Left forelimb (tissue), 1 donor: ENCODE results near the gene DGKH.
A peak's percentile ranks its signal among the peaks of the same experiment; 100 is the strongest.

ENCODE experiments used
- DNase-seq: peaks from one replicate; pipeline ENCODE4 v3.0.0-alpha.2; 2018; ENCODE audit warnings: low spot score

DGKH gene, protein sequence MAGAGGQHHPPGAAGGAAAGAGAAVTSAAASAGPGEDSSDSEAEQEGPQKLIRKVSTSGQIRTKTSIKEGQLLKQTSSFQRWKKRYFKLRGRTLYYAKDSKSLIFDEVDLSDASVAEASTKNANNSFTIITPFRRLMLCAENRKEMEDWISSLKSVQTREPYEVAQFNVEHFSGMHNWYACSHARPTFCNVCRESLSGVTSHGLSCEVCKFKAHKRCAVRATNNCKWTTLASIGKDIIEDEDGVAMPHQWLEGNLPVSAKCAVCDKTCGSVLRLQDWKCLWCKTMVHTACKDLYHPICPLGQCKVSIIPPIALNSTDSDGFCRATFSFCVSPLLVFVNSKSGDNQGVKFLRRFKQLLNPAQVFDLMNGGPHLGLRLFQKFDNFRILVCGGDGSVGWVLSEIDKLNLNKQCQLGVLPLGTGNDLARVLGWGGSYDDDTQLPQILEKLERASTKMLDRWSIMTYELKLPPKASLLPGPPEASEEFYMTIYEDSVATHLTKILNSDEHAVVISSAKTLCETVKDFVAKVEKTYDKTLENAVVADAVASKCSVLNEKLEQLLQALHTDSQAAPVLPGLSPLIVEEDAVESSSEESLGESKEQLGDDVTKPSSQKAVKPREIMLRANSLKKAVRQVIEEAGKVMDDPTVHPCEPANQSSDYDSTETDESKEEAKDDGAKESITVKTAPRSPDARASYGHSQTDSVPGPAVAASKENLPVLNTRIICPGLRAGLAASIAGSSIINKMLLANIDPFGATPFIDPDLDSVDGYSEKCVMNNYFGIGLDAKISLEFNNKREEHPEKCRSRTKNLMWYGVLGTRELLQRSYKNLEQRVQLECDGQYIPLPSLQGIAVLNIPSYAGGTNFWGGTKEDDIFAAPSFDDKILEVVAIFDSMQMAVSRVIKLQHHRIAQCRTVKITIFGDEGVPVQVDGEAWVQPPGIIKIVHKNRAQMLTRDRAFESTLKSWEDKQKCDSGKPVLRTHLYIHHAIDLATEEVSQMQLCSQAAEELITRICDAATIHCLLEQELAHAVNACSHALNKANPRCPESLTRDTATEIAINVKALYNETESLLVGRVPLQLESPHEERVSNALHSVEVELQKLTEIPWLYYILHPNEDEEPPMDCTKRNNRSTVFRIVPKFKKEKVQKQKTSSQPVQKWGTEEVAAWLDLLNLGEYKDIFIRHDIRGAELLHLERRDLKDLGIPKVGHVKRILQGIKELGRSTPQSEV

DNA sequence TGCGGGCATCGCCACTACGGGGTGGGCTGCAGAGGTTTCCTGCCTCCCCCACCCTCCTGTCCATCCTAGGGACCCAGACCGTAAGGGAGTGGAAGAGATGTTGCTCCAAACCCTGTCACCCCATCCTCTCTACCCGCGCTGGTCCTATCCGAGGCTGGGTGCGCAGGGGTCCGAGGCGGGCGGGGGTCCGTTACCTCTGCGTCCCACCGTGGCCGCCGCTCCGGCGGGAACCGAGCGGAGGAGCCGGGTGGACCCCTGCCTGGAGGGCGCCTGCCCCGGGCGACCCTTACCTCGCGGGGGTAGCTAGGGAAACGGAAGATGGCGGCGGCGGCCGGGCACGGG lies at the start of gene DGKH:
Gene DGKH (plus strand): TSS at position 307 of the 342 bp plus-strand sequence. CDS start 126 bp downstream, outside the sequence.
- DNase-seq: peak; percentile 68

DNA sequence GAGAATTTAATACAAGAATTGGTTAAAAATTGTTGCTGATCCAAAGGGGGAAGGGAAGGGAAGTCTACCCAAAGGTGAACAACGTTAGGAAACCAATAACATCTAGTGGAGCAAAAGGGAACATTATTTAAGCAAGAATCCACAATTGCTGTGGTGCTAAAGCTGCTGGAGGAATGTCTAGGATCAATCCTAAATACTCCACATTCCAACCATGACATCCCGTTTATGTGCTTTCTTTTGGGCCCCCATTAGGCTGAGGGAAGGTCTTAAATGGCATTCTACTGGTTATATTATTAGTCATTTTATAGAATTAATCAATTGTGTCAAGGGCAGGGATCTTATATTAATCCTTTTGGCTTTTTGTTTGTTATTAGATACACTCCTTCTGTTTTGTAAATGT lies 47.6 kb upstream of the DGKH start:
- DNase-seq: no peak

DNA sequence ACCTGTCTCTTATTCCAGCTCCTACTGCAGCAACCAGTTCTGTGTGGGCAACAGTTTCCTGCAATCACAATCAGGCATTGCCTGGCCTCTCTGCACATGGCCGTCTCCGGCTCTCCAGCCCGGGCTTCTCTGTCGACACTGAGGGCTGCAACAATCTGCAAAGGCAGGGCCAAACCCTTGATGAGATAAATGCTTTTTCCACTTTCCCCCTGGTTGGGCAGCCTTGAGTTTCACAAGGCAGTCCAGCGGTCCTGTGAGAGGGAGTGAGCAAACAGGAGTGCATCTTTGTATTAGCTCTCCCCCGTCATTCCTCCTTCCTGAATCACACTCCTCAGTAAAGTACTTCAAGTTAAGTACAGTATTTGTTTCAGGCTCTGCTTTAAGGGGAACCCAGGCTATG lies 46.9 kb upstream of the DGKH start:
- no peak for DNase-seq

DNA sequence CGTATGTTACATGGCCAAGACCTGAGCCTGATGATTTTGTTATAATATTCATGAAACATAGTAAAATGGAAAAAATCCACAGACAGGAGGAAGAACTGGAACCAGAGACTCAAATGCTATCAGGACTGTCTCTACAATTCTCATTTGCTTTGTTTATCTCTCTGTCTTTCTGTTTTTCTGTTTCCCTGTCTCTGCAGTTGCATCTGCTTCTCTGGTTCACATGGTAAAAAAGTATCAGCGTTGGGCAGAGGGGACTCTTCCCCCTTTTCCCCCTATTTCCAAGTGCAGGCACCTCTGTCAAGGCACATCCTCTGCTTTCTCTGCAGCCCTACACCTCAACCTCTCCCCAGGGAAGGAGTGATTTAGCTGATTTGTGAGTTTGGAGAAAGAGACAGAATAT lies 46.4 kb upstream of the DGKH start:
- DNase-seq: no peak

DNA sequence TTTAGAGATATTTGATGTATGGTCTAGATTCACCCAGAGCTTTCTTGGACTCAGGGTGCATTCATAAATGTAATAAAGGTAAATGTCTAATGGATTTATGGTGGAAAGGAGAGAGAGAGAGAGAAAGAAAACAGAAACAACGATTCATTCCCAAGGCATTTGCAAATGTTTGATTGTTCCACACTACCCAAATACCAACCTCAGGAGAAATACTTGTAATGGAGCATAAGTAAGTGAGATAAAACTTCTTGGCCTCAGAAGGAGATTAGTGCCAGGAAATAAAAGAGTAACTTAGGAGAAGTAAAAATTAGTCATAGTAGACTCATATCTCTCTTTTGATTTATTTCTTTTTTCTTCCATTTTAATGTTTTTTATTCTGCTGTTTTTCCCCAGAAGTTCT lies 40.6 kb upstream of the DGKH start:
- DNase-seq: no peak

DNA sequence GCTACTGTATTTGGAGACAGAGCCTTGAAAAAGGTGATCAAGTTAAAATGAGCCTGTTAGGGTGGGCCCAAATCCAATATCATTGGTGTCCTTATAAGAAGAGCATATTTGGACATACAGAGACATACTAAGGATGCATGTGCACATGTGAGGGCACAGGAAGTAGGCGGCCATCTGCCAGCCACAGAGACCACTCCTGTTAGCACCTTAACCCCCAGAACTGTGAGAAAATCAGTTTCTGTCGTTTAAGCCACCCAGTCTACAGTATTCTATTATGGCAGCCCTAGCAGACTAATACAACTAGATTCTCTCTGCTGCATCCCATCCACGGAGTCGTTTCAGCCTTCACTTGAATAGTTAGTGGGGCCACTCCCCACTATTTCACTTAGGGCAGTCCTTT lies 39.4 kb upstream of the DGKH start:
- no peak for DNase-seq

DNA sequence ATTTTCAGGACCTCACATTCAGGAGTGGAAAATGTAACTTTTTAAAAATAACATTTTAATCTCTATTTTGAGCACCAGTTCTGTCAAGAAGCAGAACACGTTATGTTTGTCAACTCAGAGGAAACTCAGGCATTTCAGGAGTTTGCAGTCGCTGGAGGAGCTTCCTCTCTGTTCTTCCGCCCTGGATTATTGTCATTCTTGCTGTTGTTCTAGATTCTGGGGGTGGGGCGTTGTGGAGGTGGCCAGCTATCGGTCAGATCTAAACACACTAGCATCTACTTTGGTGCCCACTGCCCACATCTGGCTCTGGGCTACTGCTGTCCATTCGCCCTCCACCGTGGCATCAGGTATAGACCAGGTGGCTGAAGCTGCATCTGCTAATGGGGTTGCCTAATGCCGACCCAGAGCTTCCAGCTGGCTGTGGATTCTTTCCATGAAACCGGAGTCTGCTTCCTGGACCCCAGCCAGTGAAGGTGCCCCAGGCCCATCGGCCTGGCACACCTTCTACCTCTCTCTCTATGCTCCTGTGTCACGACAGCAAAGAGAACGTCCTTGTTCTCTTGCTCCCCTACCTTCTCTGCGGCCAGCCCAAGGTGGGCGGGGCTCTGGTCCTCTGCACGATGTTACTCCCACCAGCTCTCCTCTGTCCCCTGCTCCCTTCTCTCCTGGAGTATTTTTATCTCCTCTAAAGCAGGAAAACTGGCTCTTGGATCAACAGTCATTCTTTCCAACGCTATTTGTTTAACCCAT lies 36.7 kb upstream of the DGKH start:
- no peak for DNase-seq

DNA sequence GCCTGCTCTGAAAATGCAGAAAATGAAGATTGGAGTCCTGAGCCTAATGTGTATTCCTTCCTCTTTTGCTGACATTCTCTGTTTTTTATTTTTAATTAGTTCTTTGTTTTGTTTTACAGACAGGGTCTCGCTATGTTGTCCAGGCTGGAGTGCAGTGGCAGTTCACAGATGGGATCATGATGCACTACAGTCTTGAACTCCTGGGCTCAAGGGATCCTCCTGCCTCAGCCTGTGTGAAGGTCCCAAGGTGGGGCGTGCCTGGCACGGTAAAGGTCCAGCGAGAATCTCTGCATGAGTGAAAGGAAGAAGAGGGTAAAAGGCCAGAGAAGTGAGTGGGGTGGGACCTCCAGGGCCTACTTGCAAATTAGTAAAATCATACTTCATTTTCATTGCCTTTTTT lies 34.3 kb upstream of the DGKH start:
- DNase-seq: no peak

DNA sequence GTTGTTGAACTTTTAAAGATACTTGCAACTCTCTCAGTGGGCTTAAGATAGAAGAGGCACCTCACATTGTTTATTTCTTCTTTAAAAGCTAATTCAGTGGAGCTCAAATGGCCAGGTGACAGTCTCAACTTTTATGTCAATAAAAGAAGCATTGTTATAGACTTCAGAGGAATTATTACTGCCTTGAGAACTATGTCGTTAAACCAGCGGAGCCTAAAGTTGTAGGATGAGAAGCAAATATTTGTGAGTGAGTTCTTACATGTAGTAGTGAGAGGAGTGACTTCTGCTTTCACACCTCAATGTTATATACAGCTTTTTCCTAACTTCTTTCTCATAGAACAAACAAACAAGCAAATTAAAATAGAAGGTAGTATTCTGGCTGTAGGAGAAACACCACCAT lies 31.2 kb upstream of the DGKH start:
- DNase-seq: no peak

DNA sequence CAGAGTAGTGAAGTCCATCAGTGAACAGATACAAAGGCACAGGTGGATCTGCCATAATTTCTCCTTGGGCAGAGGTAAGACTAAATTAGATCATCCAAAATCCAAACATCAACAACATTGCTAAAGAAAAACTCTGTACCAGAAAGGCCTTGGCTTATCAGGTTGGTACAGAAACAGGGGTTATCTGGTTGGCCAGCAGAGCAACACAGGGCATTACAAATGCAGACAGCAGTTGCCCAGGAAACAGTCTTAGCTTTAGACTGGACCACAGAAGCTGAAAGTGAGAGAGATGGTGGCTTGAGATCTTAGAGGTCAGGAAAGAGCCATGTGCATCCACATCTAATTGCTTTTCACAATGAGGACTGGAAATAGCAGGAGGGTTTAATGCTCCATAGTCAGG lies 26.6 kb upstream of the DGKH start:
- no peak for DNase-seq

DNA sequence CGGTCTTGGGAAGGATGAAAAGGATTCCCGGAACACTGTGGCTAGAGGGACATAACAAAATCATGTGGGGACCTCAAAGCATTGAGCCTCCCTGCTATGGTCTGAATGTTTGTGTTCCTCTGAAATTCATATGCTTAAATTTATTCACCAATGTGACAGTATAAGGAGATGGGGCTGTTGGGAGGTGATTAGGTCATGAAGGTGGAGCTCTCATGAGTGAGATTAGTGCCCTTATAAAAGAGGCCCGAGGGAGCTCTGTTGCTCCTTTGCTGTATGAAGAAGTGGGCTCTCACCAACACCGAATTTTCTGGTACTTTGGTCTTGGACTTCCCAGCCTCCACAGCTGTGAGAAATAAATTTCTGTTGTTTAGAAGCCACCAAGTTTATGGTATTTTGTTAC lies 26.1 kb upstream of the DGKH start:
- DNase-seq: no peak

DNA sequence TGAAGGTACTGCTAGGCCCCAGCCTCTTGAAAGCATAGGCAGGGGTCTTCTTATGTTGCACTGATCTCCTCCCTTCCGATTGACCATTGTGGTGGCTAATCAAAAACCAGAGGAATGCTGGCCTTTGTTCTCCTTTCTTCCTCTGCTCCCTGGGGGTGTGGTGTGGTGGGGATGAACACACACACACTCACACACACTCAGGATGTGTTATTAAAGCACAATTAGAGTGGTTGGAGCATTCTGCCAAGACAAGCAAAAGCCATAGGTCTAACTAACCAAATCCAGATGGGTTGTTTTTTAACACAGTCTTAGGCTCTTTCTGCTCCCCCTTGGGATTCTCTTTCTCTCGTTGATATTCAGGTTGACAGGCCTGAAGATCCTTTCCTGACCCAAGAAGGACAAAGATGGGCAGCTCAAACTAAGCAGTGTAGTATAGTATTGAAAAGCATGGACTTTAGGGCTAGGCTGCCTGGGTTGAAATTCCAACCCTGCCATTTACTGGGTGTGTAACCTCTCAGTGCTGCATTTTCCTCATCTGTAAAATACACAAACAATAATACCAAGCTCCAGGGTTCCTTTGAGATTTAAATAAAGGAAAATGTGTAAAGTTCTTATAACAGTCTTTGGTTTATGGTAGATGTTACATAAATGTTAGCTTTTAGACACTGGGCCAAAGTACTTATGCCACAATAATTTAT lies 25.5 kb upstream of the DGKH start:
- DNase-seq: no peak

DNA sequence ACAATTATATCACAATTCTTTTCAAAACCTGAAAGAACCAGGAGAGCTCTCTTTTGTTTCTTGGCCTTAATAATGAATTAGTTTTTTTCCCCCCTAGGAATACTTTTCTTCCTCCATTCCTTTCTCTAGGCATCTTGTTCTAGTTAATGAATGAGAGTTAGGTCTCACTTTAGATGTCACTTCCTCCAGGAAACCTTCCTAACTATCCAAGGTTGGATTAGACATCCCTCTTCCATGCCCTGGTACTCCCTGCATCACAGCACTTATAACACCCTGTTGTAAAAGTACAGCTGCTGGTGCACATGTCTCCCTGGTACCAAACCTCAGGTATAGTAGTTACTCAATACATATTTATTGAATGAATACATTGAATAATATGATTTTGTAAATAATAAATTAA lies 21.2 kb upstream of the DGKH start:
- DNase-seq: no peak

DNA sequence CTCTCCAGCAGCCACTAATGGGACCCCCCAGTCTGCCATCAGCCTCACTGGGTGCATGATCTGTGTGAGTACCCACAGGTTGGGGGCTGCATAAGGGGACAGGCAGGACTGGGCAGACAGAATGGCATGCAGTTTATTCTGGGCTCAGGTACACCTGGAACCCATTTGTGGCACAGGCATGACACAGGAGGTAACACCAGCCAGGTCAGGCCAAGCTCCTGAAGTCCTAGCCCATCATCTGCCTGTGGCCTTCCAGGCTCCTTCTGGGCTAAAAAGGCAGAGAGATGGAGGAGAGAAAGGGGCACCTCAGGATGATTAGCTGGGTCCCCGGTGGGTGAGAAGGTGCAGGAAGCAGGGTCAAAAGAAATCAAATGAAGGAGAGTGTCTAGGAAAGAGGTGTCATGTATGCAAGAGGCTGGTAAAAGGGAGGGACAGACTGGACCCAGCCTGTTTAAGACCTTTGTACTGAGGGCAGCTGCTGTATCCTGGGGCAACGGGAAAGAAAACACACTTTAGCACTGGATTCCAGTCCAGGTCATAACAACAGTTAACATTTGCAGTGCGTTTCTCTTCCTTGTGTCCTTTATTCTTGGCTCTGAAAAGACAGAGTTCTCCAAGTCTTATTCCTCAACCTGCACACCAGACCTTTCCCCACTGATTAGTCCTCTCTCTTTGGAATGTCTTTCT lies 20.2 kb upstream of the DGKH start:
- no peak for DNase-seq

DNA sequence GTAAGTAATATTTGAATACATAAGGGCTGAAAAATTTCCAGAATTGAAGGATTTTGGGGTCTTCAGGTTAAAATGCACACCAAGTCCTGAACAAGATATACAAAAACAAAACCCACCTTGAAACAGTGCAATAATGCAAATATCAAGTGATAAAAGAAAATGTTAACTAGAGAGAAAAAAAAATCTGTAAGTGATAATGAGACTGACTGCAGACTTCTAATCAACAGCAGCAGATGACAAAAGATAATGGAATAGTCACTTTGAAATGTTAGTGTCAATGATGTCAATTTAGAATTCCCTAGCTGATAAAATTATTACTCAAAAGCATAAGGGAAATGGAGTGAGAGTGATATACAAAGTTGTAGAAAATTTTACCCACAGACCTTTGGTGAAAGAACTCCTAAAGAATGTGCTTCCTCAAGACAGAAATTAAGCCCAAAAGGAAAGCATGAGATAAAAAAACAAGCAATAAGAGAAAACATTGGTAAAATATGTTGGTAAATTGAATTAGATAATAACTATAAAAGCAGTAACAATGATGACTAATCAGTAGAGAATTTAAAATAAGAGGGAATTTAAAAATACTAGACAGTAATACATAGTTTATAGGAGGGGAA lies 12.4 kb upstream of the DGKH start:
- no peak for DNase-seq

DNA sequence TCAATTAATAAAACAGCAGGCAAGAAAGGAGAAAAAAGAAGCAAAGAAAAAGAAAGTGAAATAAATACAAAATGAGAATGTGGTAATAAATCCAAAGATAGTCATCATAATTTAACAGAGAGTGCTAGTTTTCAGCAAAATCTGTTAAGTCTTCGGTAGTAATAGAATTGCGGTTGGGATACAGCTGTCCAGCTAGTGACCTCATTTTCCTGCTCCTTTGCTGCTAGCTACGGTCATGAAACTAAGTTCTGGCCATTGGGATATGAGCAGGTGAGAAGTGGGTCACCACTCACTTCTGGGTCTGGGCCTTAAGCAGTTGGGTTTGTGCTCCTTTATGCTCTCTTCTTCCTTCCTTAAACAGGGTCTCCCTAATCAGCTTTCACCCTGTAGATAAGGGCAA lies 11.7 kb upstream of the DGKH start:
- no peak for DNase-seq

DNA sequence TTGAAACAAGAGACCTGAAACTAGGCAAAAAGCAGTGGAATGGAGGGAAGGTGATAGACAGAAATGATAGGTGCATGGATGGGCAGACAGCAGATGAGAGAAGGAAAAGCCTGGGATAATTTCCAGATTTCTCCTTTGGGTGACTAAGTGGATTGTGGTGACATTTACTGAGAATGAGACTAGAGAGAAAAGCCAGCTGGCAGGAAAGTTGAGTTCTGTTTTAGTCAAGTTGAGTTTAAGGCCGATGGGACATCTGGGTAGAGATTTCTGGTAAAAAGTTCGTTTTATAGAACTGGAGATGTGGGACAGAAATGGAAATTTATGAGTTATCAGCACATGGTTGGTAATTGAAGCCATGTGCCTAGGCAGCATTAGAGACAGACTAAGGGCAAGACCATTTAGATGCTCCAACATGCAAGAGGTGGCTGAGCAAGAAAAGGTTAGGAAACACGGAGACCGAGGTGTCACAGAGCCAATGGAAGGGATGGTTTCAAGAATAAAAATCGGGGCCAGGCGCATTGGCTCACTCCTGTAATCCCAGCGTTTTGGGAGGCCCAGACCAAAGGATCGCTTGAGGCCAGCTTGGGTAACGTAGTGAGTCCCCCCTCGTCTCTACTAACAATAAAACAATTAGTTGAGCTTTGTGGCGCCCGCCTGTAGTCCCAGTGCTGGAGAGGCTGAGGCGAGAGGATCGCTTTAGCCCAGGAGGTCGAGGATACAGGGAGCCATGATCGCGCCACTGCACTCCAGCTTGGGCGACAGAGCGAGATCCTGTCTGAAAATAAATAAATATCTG lies 9.6 kb upstream of the DGKH start:
- DNase-seq: no peak

DNA sequence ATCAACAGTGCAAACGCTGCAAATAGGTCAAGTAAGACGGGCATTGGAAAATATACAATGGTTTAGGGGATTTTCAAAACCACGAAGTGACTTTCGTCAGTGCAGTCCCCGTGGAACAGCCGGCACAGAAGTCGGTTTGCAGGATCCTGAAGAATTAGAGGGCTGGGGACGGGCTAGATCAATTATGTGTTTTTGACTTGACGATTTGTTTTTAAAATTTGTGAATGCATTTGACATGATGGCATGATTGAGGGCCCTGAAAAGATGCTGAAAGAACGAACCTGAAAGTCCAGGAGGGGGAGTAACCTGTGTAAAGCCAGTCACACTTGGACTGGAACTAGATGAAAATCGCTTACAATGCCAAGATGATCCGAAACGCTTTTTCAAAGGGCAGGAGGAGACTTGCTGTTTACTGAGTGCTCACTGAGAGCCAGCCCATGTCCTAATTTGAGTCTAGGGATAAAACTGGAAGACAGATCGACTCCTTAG lies 8.9 kb upstream of the DGKH start:
- DNase-seq: no peak
